ENCODE data around the gene STPG4. TPM values are rescaled to one million over a fixed set of nuclear protein-coding genes. Genes with fewer than 3 reads are reported as not detected.
"Not testable (repeated sequence)": the region's sequence is repeated elsewhere in the genome, so short reads cannot be mapped to it uniquely, and the experiment has no call there.

Gene STPG4
- total RNA-seq, 6 donors from 2014 or later = 0.40 to 1.2 (median 0.48) TPM; not detected in 2

DNA sequence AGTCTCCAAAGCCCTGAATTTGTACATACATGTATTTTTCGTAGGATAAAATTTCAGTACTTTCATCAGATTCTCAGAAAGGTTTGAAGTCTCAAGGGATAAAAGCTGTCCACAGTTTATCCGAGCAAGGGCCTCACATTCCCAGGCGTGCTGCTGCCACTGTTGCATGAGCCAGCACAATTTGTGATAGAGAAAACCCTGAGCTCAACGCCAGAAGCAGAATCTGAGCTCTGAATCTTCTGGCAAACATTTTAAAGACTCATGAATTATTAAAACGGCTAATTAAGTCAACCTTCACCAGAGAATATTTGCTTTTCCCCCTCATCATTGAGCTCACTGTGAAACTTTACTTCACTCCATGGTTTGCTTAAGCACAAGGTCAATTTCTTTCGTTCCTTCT is 38.5 kb upstream of the STPG4 start:
- Histone ChIP-seq H3K4me1 (peaks cover 11 to 26% (median 21%) of the 10 kb centered on the region in 4 donors), H3K4me3 (no peak overlapping the region), H3K36me3 (no peaks in the 10 kb centered on the region), H3K27ac (peak overlapping the region in 1 of 4 donors; percentile 16), H3K27me3 (no peaks in the 10 kb centered on the region), H3K9me3 (no peaks in the 10 kb centered on the region)
- TF ChIP-seq EP300 (IDR thresholded peaks at IDR 0.05) = no peak
- TF ChIP-seq, protein P1, sequence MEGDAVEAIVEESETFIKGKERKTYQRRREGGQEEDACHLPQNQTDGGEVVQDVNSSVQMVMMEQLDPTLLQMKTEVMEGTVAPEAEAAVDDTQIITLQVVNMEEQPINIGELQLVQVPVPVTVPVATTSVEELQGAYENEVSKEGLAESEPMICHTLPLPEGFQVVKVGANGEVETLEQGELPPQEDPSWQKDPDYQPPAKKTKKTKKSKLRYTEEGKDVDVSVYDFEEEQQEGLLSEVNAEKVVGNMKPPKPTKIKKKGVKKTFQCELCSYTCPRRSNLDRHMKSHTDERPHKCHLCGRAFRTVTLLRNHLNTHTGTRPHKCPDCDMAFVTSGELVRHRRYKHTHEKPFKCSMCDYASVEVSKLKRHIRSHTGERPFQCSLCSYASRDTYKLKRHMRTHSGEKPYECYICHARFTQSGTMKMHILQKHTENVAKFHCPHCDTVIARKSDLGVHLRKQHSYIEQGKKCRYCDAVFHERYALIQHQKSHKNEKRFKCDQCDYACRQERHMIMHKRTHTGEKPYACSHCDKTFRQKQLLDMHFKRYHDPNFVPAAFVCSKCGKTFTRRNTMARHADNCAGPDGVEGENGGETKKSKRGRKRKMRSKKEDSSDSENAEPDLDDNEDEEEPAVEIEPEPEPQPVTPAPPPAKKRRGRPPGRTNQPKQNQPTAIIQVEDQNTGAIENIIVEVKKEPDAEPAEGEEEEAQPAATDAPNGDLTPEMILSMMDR (IDR thresholded peaks at IDR 0.05) = no peak
- DNase-seq (no peak), ATAC-seq (ENCODE audit: low FRiP score in 2 of 2) (no peak)
- 72 to 73% methylated on average over 6 of the region's 6 CpGs for WGBS, 2 donors

DNA sequence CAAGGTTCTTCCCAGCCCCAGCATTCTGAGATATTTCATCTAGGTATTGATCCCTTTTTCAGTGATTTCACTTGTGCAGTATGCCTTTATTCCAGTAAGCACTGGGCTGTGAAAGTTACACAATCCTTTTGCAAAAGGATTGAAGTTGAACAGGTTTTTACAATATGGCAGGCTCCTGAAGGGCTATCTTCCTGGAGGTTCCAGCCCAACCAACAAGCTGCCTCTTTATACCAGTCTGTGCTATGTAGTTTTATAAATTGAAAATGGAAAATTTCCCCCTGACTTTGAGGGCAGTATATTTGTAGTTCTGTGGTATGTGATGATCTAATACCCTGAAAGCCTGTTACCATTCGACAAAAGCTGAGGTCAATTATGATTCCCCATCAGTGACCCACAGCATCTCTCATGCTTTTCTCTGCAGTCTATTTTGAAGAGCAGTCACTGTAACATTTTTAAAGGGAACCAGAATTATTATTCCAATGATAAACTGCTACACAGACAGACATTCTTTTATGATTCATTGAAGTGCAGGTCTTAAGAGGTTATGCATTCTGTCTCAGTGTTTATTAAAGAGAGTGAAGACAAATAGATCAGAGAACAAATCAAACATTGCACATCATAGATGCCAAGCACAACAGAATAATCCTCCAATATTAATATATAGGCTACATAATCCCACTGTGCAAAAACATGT is 35.2 kb upstream of the STPG4 start:
- Histone ChIP-seq H3K36me3 (no peaks in the 10 kb centered on the region), H3K9me3 (no peaks in the 10 kb centered on the region), H3K4me3 (no peak overlapping the region), H3K27ac (no peak overlapping the region), H3K4me1 (peaks cover 11 to 26% (median 21%) of the 10 kb centered on the region in 4 donors), H3K27me3 (no peaks in the 10 kb centered on the region)
- TF ChIP-seq POLR2A (IDR thresholded peaks at IDR 0.05) (no peak), EP300 (IDR thresholded peaks at IDR 0.05) (no peak), POLR2AphosphoS5 (IDR thresholded peaks at IDR 0.05) (no peak)
- TF ChIP-seq, protein P1 (IDR thresholded peaks at IDR 0.05) = no peak
- no peak for DNase-seq
- ATAC-seq (ENCODE audit: low FRiP score in 2 of 2) = no peak
- 60 to 62% methylated on average over 1 of the region's 1 CpG for WGBS, 2 donors

DNA sequence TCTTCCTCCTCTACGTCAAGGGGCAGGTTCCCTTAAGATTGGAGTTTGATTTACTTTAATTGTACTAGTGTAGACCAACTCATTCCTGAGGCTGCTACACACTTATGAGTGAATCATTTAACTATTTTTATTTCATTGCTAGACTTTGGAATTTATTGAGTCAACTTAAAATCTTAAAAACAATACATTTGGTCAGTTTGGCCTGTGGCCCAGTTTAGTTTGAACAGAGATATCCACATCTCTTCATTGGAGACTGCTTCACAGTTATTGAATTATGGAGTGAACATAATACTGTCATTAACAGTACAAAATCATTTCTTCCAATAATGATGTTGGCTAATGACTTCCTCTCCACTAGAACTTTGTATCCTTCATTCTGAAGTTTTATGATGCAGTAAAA is 34.5 kb upstream of the STPG4 start:
- TF ChIP-seq POLR2A (IDR thresholded peaks at IDR 0.05) = no peak
- TF ChIP-seq, protein P1 (IDR thresholded peaks at IDR 0.05) = no peak
- no peak for TF ChIP-seq EP300 (IDR thresholded peaks at IDR 0.05)
- TF ChIP-seq POLR2AphosphoS5 (IDR thresholded peaks at IDR 0.05) = no peak
- Histone ChIP-seq H3K36me3 (no peaks in the 10 kb centered on the region), H3K4me1 (peaks cover 11 to 26% (median 21%) of the 10 kb centered on the region in 4 donors), H3K4me3 (no peak overlapping the region), H3K9me3 (no peaks in the 10 kb centered on the region), H3K27me3 (no peaks in the 10 kb centered on the region), H3K27ac (no peak overlapping the region)
- DNase-seq (no peak), ATAC-seq (ENCODE audit: low FRiP score in 2 of 2) (no peak)
- 86 to 92% methylated on average over 1 of the region's 1 CpG for WGBS, 2 donors

DNA sequence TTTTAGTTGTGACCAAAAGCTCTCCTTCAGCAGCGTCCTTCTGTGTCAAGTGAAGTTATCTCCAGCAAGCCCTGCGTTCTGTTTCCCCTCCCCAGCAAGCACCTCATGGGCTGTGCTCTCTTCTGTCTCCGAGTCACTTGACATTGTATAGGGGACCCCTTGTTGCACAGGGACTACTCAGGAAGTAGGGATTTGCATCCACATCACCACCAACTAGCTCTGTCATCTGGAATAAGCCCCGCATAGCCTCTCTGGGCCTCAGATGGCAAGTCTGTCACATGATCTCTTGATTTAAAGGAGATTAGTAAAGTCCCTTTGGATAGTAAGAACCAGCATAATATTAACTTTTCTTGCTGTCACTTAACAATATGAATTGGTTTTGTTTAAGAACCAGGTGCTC is 32.0 kb upstream of the STPG4 start:
- no peaks in the 10 kb centered on the region for H3K9me3 ChIP-seq
- TF ChIP-seq POLR2AphosphoS5 (IDR thresholded peaks at IDR 0.05) = no peak
- TF ChIP-seq POLR2A (IDR thresholded peaks at IDR 0.05) = no peak
- TF ChIP-seq, protein P1 (IDR thresholded peaks at IDR 0.05) = no peak
- no peak for TF ChIP-seq EP300 (IDR thresholded peaks at IDR 0.05)
- no peak for DNase-seq
- no peaks in the 10 kb centered on the region for H3K27me3 ChIP-seq
- peaks cover under 1 to 9% (median 6%) of the 10 kb centered on the region in 4 donors for H3K4me1 ChIP-seq
- ATAC-seq (ENCODE audit: low FRiP score in 2 of 2) = no peak
- no peak overlapping the region for H3K27ac ChIP-seq
- no peak overlapping the region for H3K4me3 ChIP-seq
- WGBS, 2 donors = 86 to 93% methylated on average over 4 of the region's 4 CpGs
- no peaks in the 10 kb centered on the region for H3K36me3 ChIP-seq

DNA sequence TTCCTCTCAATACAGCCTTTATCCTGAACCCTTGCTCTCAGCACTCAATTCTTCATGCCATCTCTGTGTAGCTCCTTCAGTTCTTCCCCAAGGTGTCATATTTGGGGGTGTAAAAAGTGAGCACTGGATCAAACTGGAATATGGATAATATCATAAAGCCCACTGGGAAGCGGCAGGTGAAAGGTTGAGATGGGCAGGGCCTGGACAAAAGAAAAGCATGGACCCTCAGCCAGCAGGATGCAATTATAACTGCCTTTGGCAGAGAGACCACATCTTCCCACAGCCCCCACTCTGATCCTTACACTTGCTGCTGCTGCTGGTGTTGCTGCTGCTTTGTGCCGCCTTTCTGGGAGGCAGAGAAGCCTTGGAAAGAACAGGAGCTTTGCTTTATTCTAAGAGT is 31.2 kb upstream of the STPG4 start:
- Histone ChIP-seq H3K4me1 (peaks cover 0 to 3% (median under 1%) of the 10 kb centered on the region in 4 donors), H3K36me3 (no peaks in the 10 kb centered on the region), H3K9me3 (no peaks in the 10 kb centered on the region), H3K27ac (no peak overlapping the region), H3K4me3 (no peak overlapping the region), H3K27me3 (no peaks in the 10 kb centered on the region)
- ATAC-seq (ENCODE audit: low FRiP score in 2 of 2) = no peak
- WGBS, 2 donors = 93 to 97% methylated on average over 2 of the region's 2 CpGs
- no peak for DNase-seq
- no peak for TF ChIP-seq POLR2A (IDR thresholded peaks at IDR 0.05)
- TF ChIP-seq EP300 (IDR thresholded peaks at IDR 0.05) = no peak
- TF ChIP-seq, protein P1 (IDR thresholded peaks at IDR 0.05) = no peak
- no peak for TF ChIP-seq POLR2AphosphoS5 (IDR thresholded peaks at IDR 0.05)

DNA sequence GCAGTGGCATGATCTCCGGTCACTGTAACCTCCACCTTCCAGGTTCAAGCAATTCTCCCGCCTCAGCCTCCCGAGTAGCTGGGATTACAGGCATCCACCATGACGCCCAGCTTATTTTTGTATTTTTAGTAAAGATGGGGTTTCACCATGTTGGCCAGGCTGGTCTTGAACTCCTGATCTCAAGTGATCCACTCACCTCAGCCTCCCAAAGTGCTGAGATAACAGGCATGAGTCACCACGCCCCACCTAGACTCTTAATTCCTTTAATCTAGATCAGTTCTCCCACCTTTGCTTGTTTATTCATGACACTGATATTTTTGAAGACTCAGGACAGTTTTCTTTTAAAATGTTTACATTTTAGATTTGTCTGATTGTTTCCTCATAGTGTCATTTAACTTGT is 30.0 kb upstream of the STPG4 start:
- not testable (repeated sequence) for H3K9me3 ChIP-seq; H3K27ac ChIP-seq; DNase-seq; H3K4me1 ChIP-seq; H3K36me3 ChIP-seq; H3K27me3 ChIP-seq; ATAC-seq (ENCODE audit: low FRiP score in 2 of 2); H3K4me3 ChIP-seq
- WGBS, 2 donors = 75 to 88% methylated on average over 5 of the region's 5 CpGs

Measured in upper lobe of left lung (tissue), 6 donors.